GM18499 (cell line): ENCODE results near the gene TRAPPC13.
A peak's percentile ranks its signal among the peaks of the same experiment; 100 is the strongest.
"Not testable (repeated sequence)": the region's sequence is repeated elsewhere in the genome, so short reads cannot be mapped to it uniquely, and the experiment has no call there.

Source experiments
- ATAC-seq: cut with Tn5 transposase; IDR thresholded peaks from one replicate; pipeline ENCODE4 v1.9.1; 2021; ENCODE audit warnings: moderate number of reproducible peaks; ENCODE audit not compliant: insufficient read depth, unreplicated experiment

Gene TRAPPC13

DNA sequence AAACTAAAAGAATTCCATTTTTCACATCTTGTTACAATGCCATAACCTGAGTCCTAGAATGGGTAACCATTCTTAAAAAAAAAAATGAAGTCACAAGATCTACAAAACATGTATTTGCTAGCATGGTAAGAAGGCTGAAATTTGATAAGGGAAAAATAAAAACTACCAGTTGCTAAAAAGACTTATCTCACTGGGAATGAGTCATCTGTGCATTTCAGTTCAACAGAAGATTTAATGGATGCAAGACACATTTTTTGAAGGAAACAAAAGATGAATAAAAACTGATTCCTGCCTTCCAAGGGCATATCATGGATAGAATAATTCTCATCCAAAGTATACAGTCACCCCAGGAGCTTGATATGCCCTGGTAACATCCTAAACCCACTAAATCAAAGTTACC is 49.9 kb downstream of the TRAPPC13 start:
- ATAC-seq = no peak

DNA sequence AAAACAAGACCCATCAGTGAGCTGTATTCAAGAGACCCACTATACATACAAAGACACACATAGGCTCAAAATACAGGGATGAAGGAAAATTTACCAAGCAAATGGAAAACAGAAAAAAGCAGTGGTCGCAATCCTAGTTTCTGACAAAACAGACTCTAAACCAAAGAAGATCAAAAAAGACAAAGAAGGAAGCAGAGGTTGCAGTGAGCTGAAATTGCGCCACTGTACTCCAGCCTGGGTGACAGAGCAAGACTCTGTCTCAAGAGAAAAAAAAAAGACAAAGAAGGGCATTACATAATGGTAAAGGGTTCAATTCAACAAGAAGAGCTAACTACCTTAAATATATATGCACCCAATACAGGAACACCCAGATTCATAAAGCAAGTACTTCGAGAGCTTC is 51.2 kb downstream of the TRAPPC13 start:
- ATAC-seq = not testable (repeated sequence)

- ATAC-seq = no peak
These were observed 57.3 kb downstream of the TRAPPC13 start for GRCh38 chr5:65682148-65682547.

GRCh38 chr5:65693121-65693520 is 68.3 kb downstream of the TRAPPC13 start:
- ATAC-seq = no peak

DNA sequence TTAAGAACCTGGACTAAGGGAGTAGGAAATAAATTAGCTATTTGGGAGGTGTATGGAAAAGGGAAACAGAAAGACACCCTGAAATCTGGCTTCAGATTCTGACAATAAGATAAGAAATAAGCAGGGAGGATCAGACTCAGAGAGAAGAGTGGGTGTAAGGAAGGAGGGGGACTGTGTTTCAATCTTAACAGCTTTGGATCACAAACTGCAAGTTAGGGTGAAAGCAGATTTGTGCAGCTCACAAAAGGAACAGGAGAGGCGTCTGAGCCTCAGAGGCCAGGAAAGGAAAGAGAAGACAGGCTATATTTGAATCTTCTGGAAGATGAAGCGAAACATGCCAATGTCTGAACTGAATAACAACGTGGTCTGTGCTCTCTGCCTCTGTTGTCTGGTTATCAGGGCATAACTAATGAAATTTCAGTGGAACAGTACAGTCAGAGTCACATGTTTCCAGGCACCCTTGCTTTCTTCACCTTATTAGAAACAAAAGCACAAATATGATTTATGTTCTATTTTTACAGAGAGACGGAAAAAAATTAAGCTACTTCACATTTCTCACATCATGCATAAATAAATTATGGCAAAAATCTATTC is 70.4 kb downstream of the TRAPPC13 start:
- ATAC-seq = no peak

GRCh38 chr5:65695896-65696295 is 71.1 kb downstream of the TRAPPC13 start:
- ATAC-seq = no peak

DNA sequence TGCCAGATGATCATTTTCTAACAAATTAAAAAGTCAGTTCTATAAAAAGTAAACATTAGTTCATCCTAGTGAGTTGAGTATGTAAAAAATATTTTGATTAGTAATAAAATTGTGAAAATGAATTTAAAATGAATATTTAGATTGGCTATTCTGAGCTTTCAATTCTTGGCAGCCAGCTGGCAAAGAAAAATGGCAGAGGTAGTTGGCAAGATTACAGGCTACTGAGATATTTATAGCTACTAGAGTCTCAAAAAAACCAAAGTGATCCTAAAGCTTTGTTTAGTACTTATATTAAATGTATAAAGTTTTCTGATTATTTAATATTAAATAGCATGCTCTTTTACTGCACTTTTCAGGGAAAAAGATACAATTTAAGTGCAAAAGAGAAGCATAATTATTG is 72.1 kb downstream of the TRAPPC13 start:
- ATAC-seq = no peak

GRCh38 chr5:65699338-65699737 is 74.5 kb downstream of the TRAPPC13 start:
- peak; percentile 67 for ATAC-seq

- ATAC-seq = no peak
These were observed 77.2 kb downstream of the TRAPPC13 start for GRCh38 chr5:65702036-65702435.

- ATAC-seq = no peak
These were observed 79.9 kb downstream of the TRAPPC13 start for GRCh38 chr5:65704621-65705239.

- ATAC-seq = no peak
These were observed 82.8 kb downstream of the TRAPPC13 start for GRCh38 chr5:65707663-65708062.

- no peak for ATAC-seq
These were observed 83.3 kb downstream of the TRAPPC13 start for GRCh38 chr5:65708145-65708544.
